HUES6 (cell line): ENCODE measurements around the gene SLC9A3.
"Not testable (repeated sequence)": the region's sequence is repeated elsewhere in the genome, so short reads cannot be mapped to it uniquely, and the experiment has no call there.

Source experiments
- H3K27ac ChIP-seq: 2 replicates; pipeline ENCODE4 v1.7.0; 2013; ENCODE audit warnings: low read depth, mild to moderate bottlenecking, low read length, inconsistent platforms
- H3K27me3 ChIP-seq: 2 replicates; pipeline ENCODE4 v1.6.1; 2013; ENCODE audit warnings: low read length; ENCODE audit not compliant: control insufficient read depth, insufficient read depth
- H3K36me3 ChIP-seq: 2 replicates; pipeline ENCODE4 v1.6.1; 2013; ENCODE audit warnings: low read length; ENCODE audit not compliant: control insufficient read depth, insufficient read depth
- H3K4me1 ChIP-seq: 2 replicates; pipeline ENCODE4 v1.6.1; 2013; ENCODE audit warnings: low read length; ENCODE audit not compliant: control insufficient read depth, insufficient read depth
- H3K4me3 ChIP-seq: 2 replicates; pipeline ENCODE4 v1.5.1; 2013; ENCODE audit warnings: low read depth, low read length
- H3K9ac ChIP-seq: one replicate; pipeline ENCODE4 v1.6.1; 2013; ENCODE audit warnings: mild to moderate bottlenecking, low read length
- H3K9me3 ChIP-seq: 2 replicates; pipeline ENCODE4 v1.6.1; 2013; ENCODE audit warnings: low read depth, low read length; ENCODE audit not compliant: control insufficient read depth, insufficient read depth

Gene SLC9A3

GRCh38 chr5:492314-492893, 31.8 kb downstream of the SLC9A3 start:
- Histone ChIP-seq H3K27ac (no peak overlapping the region), H3K4me3 (no peak overlapping the region), H3K9ac (no peak overlapping the region), H3K27me3 (peaks cover 70% of the 10 kb centered on the region), H3K9me3 (no peaks in the 10 kb centered on the region), H3K36me3 (no peaks in the 10 kb centered on the region), H3K4me1 (peaks cover 10% of the 10 kb centered on the region; the same call in 1 of the 2 replicates)

GRCh38 chr5:491856-492155, 32.4 kb downstream of the SLC9A3 start:
- Histone ChIP-seq H3K27me3 (peaks cover 64% of the 10 kb centered on the region), H3K27ac (no peak overlapping the region), H3K4me1 (peaks cover 10% of the 10 kb centered on the region; the same call in 1 of the 2 replicates), H3K9me3 (no peaks in the 10 kb centered on the region), H3K9ac (no peak overlapping the region), H3K4me3 (no peak overlapping the region), H3K36me3 (no peaks in the 10 kb centered on the region)

DNA sequence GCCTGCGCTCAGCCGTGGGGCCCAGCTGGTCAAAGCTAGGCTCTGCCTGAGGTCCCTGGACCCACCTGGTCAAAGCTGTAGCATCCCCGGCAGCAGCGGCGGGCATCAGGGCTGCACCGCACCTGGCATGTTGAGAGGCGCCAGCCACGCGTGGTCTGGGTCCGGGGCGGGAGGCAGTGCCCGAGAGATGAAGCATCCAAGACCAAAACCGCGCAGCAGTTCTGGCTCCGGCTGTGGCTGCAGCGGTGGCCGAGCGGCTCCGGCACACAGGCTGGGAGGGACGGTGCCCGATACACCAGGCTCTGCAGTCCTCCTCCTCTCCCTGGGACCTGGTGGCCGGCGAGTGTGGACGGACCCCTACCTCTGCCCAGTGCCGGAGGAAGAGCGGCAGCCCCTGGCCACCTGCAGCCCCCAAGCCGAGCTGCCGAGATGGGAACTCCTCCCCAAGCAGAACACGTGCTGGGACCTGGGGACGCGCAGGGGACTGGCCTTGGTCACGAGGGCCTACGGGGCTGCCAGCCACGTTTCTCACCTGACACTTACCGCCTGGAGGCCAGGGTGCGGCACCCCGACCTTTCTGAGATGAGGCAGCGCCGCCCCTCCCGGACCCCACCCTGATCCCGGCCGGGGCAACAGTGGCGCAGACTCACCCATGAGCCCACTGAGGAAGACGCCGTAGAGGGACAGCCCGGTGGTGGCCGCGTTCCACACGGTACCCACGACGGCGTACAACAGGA, 33.0 kb downstream of the SLC9A3 start:
- Histone ChIP-seq H3K4me3 (no peak overlapping the region), H3K9me3 (no peaks in the 10 kb centered on the region), H3K9ac (no peak overlapping the region), H3K27ac (no peak overlapping the region), H3K36me3 (no peaks in the 10 kb centered on the region), H3K27me3 (peaks cover 60% of the 10 kb centered on the region), H3K4me1 (peaks cover 10% of the 10 kb centered on the region; the same call in 1 of the 2 replicates)

- Histone ChIP-seq H3K27me3 (peaks cover 56% of the 10 kb centered on the region), H3K4me3 (no peak overlapping the region), H3K9ac (no peak overlapping the region), H3K27ac (no peak overlapping the region), H3K4me1 (peaks cover 5% of the 10 kb centered on the region; the same call in 1 of the 2 replicates), H3K36me3 (no peaks in the 10 kb centered on the region), H3K9me3 (no peaks in the 10 kb centered on the region)
These were observed 33.8 kb downstream of the SLC9A3 start for GRCh38 chr5:490116-491106.

GRCh38 chr5:489689-490080, 34.6 kb downstream of the SLC9A3 start:
- peaks cover 50% of the 10 kb centered on the region for H3K27me3 ChIP-seq
- peaks cover 5% of the 10 kb centered on the region; the same call in 1 of the 2 replicates for H3K4me1 ChIP-seq
- no peak overlapping the region for H3K4me3 ChIP-seq
- no peaks in the 10 kb centered on the region for H3K36me3 ChIP-seq
- H3K9me3 ChIP-seq = no peaks in the 10 kb centered on the region
- H3K27ac ChIP-seq = no peak overlapping the region
- no peak overlapping the region for H3K9ac ChIP-seq

DNA sequence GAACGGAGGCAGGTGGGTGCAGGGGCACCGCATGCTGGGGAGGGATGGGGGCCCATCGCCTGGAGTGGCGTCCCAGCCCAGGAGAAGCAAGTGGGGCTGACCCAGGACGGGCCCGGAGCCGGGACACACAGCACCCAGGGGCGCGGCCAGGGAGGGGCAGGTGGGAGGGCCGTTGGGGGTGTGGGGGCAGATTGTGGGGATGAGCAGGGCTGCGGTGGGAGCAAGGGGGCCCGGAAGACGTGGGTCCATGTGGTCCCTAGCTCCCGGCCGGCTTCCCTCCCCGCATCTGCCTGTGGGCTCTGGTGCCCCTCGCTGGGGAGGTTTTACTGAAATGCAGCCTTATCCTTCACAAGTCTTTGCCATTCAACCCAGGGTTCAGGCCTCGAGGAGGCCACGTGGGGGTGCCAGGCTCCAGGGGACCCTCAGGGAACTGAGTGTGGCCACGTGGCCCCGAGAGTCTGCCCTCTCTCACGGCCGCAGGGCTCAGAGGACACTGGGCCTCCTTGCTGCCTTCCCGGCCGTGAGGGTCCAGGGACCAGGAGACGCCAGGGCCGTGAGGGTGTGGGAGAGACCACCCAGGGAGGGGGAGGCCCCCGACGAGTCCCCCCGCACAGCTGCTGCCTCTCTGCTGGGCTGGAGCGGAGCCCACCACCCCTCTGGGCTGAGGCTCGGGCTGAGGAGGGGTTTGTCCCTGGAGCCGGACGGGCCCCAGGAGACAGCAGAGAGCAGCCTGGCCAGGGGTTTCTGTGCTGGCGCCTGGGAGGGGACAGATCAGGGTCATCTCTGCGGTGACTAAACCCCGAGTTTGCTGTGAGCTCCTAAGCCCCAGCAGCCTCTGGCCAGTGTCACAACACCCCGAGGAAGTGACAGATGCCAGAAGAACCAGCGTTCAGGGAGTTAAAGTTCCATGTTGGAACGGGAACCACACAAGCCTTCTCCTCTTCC, 35.2 kb downstream of the SLC9A3 start:
- no peaks in the 10 kb centered on the region for H3K36me3 ChIP-seq
- no peak overlapping the region for H3K9ac ChIP-seq
- no peak overlapping the region for H3K4me3 ChIP-seq
- no peaks in the 10 kb centered on the region for H3K9me3 ChIP-seq
- H3K4me1 ChIP-seq = peaks cover 5% of the 10 kb centered on the region; the same call in 1 of the 2 replicates
- no peak overlapping the region for H3K27ac ChIP-seq
- peaks cover 43% of the 10 kb centered on the region for H3K27me3 ChIP-seq

DNA sequence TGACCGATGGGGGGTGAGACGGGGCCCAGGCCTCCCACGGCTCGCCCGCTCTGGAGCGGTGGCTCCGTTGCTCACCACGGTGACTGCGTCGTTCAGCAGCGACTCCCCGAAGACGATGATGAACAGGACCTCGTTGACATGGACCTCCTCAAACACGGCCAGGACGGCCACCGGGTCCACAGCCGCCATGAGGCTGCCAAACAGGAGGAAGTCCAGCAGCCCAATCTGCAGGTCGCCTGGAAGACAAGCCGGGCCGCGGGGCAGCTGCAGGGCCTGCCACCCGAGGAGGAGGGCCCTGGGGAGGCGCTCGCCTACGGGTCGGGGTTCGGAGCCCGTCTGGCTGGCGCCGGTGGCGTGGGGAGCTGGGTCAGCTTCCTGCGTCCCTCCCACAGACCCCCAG, 36.0 kb downstream of the SLC9A3 start:
- Histone ChIP-seq H3K4me3 (no peak overlapping the region), H3K4me1 (peaks cover 3% of the 10 kb centered on the region; the same call in 1 of the 2 replicates), H3K27ac (no peak overlapping the region), H3K36me3 (no peaks in the 10 kb centered on the region), H3K9ac (no peak overlapping the region), H3K9me3 (no peaks in the 10 kb centered on the region), H3K27me3 (peaks cover 35% of the 10 kb centered on the region; the same call in 1 of the 2 replicates)

DNA sequence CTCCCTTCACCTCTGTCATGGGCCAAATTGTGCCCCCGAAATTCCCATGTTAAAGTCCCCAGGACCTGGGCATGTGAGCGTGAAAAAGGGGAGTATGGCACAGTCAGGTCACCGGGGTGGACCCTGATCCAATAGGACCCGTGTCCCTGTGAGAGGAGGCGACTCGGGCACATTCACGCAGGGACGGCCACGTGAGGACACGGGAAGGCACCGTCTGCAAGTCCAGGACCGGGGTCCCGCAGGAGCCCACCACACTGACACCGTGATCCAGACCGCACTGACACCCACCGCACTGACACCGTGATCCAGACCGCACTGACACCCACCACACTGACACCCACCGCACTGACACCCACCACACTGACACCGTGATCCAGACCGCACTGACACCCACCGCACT, 37.7 kb downstream of the SLC9A3 start:
- not testable (repeated sequence) for H3K36me3 ChIP-seq, H3K9me3 ChIP-seq, H3K9ac ChIP-seq, H3K4me3 ChIP-seq, H3K4me1 ChIP-seq, H3K27ac ChIP-seq
- H3K27me3 ChIP-seq = peaks cover 22% of the 10 kb centered on the region; the same call in 1 of the 2 replicates

GRCh38 chr5:485946-486491, 38.2 kb downstream of the SLC9A3 start:
- peaks cover 17% of the 10 kb centered on the region; the same call in 1 of the 2 replicates for H3K27me3 ChIP-seq
- no peak overlapping the region for H3K27ac ChIP-seq
- H3K4me3 ChIP-seq = no peak overlapping the region
- no peaks in the 10 kb centered on the region for H3K9me3 ChIP-seq
- H3K9ac ChIP-seq = no peak overlapping the region
- H3K4me1 ChIP-seq = no peaks in the 10 kb centered on the region
- no peaks in the 10 kb centered on the region for H3K36me3 ChIP-seq
